ENCODE results near the gene INF2.

The INF2 gene

DNA sequence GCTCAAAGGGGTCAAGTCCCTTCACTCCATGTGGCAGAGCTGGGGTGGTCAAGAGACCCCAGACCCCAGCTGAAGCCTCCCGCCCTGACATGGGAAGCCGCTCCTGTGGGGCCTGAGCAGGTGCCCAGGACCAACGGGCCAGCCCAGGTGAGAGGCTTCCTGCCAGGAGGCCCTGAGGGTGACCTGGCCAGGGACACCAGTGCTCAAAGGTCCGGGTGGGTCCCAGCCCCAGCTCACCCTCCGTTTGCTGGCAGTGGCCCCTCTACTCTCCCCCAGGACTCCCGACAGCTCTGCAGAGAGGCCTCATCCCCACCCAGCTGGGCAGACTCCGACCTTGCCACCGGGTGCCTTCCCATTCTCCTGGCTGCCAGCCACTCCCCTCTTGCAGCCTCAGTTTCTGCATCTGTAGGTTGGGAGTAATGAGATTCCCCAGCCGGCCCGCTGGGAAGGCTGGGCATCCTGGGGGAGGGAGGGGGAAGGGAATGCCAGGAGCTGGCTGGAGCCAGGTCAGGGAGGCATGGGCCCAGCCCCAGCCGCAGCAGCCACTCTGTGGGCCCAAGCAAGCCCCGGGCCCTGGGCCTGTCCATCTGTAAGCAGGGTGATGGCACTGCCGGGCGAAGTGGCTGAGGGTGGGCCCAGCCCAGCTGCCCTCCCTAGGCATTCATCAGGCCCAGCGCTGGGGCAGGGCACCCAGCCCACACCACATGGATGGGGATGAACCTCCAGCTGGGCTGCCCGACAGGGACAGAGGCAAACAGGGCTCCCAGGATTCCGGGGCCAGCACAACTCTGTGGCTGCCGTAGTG, 10.3 kb upstream of the INF2 start:
- no peak overlapping the region for H2AFZ ChIP-seq (ENCODE audit: low read length)
- H3K4me3 ChIP-seq (ENCODE audit: low read length in 2 of 2), result no peak overlapping the region
- H3K36me3 ChIP-seq (replicated peaks in 1 of 2; ENCODE audit: control insufficient read depth in 2 of 2, insufficient read depth in 2 of 2, low read length in 2 of 2), result no peaks in the 10 kb centered on the region
- H3K27me3 ChIP-seq (ENCODE audit: control insufficient read depth in 3 of 3, insufficient read depth in 3 of 3, low read depth in 1 of 3, low read length in 3 of 3), result no peaks in the 10 kb centered on the region
- H3K9ac ChIP-seq (ENCODE audit: low read depth, low read length, poor library complexity), result peak overlapping the region; percentile 78
- peak overlapping the region; percentile 97 for H2BK120ac ChIP-seq (ENCODE audit: low read depth, low read length)
- peaks cover 0 to 3% of the 10 kb centered on the region in 2 donors for H3K9me3 ChIP-seq (replicated peaks in 1 of 2; ENCODE audit: control insufficient read depth in 2 of 2, insufficient read depth in 1 of 2, low read depth in 1 of 2, low read length in 2 of 2)
- peak overlapping the region; percentile 100 for H2BK15ac ChIP-seq (ENCODE audit: low read length)
- peak overlapping the region; percentile 90 for H3K4ac ChIP-seq (ENCODE audit: low read length)
- no peak overlapping the region for H3K4me2 ChIP-seq (ENCODE audit: insufficient read depth, low read length, poor library complexity, severe bottlenecking)
- no CpG with 5 or more reads among the region's 18 CpGs for WGBS, 2 donors (ENCODE audit: extremely low coverage in 2 of 2, insufficient read length in 2 of 2, insufficient replicate concordance in 1 of 2)
- H3K27ac ChIP-seq (replicated peaks; ENCODE audit: low read length), result no peak overlapping the region
- H4K8ac ChIP-seq (ENCODE audit: low read depth, low read length), result no peak overlapping the region
- peaks cover 51 to 64% of the 10 kb centered on the region in 2 donors for H3K4me1 ChIP-seq (ENCODE audit: control insufficient read depth in 2 of 2, insufficient read depth in 1 of 2, low read depth in 1 of 2, low read length in 2 of 2)
- peak overlapping the region; percentile 94 for H4K91ac ChIP-seq (ENCODE audit: low read depth, low read length, poor library complexity)
- no peak for DNase-seq (ENCODE audit: low spot score)
- peak overlapping the region; percentile 58 for H3K14ac ChIP-seq (ENCODE audit: low read length)
- peak overlapping the region; percentile 98 for H2BK12ac ChIP-seq (ENCODE audit: low read length)
- peaks cover 2% of the 10 kb centered on the region for H3K79me1 ChIP-seq (ENCODE audit: low read depth, low read length)
- peak overlapping the region; percentile 99 for H2BK5ac ChIP-seq (ENCODE audit: low read length)
- peak overlapping the region; percentile 99 for H2AK5ac ChIP-seq (ENCODE audit: low read depth, low read length)
- H3K23ac ChIP-seq (ENCODE audit: low read depth, low read length, poor library complexity), result peak overlapping the region; percentile 5
- H3K18ac ChIP-seq (ENCODE audit: low read length), result peak overlapping the region; percentile 99

DNA sequence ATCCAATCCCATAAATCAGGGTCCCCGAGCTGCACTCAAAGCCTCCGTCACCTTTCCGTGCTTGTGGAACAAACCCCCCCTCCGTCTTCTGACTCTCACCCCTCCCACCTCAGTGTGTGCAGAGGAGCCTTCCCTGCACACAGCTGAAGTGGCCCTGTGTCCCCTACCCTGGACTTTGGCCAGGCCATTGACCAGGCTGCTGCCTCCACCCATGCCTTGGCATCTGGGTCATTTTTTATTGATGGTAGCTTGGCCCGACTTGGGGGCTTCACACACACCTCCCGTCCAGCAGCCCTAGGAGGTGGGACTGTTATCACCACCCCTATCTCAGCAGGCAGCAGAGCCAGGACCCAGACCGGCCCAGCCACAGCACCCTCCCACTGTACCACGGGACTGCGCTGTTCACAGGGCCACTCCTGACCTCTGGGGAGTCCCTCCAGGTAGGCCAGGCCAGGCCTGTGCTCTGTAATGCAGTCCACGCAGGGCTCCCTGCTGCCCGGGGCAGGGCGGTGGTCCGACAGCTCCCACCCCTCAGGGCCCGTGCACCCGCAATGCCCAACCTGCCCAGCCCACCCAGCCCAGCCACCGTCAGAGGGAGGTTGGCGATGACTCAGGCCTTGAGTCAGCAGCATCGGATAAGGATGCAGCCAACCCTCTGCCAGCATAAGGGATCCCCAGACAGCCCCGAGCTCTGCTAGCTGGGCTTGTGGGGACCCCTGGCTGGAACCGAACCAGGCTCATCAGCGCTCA, 9.2 kb upstream of the INF2 start:
- WGBS, 2 donors (ENCODE audit: extremely low coverage in 2 of 2, insufficient read length in 2 of 2, insufficient replicate concordance in 1 of 2), result no CpG with 5 or more reads among the region's 21 CpGs
- Histone ChIP-seq H3K9ac (ENCODE audit: low read depth, low read length, poor library complexity) (no peak overlapping the region), H2AFZ (ENCODE audit: low read length) (no peak overlapping the region), H3K18ac (ENCODE audit: low read length) (peak overlapping the region; percentile 95), H3K4me1 (ENCODE audit: control insufficient read depth in 2 of 2, insufficient read depth in 1 of 2, low read depth in 1 of 2, low read length in 2 of 2) (peaks cover 51 to 66% of the 10 kb centered on the region in 2 donors), H3K14ac (ENCODE audit: low read length) (no peak overlapping the region), H3K9me3 (replicated peaks in 1 of 2; ENCODE audit: control insufficient read depth in 2 of 2, insufficient read depth in 1 of 2, low read depth in 1 of 2, low read length in 2 of 2) (peaks cover 2 to 8% of the 10 kb centered on the region in 2 donors), H3K23ac (ENCODE audit: low read depth, low read length, poor library complexity) (peak overlapping the region; percentile 74), H3K27ac (replicated peaks; ENCODE audit: low read length) (no peak overlapping the region), H3K79me1 (ENCODE audit: low read depth, low read length) (peaks cover 2% of the 10 kb centered on the region), H3K4ac (ENCODE audit: low read length) (peak overlapping the region; percentile 47), H3K4me3 (ENCODE audit: low read length in 2 of 2) (no peak overlapping the region), H2BK12ac (ENCODE audit: low read length) (peak overlapping the region; percentile 100), H2AK5ac (ENCODE audit: low read depth, low read length) (peak overlapping the region; percentile 99), H2BK120ac (ENCODE audit: low read depth, low read length) (peak overlapping the region; percentile 48), H2BK15ac (ENCODE audit: low read length) (peak overlapping the region; percentile 100), H4K91ac (ENCODE audit: low read depth, low read length, poor library complexity) (peak overlapping the region; percentile 34), H2BK5ac (ENCODE audit: low read length) (peak overlapping the region; percentile 44), H4K8ac (ENCODE audit: low read depth, low read length) (no peak overlapping the region), H3K4me2 (ENCODE audit: insufficient read depth, low read length, poor library complexity, severe bottlenecking) (no peak overlapping the region), H3K36me3 (replicated peaks in 1 of 2; ENCODE audit: control insufficient read depth in 2 of 2, insufficient read depth in 2 of 2, low read length in 2 of 2) (no peaks in the 10 kb centered on the region), H3K27me3 (ENCODE audit: control insufficient read depth in 3 of 3, insufficient read depth in 3 of 3, low read depth in 1 of 3, low read length in 3 of 3) (no peaks in the 10 kb centered on the region)
- no peak for DNase-seq (ENCODE audit: low spot score)

DNA sequence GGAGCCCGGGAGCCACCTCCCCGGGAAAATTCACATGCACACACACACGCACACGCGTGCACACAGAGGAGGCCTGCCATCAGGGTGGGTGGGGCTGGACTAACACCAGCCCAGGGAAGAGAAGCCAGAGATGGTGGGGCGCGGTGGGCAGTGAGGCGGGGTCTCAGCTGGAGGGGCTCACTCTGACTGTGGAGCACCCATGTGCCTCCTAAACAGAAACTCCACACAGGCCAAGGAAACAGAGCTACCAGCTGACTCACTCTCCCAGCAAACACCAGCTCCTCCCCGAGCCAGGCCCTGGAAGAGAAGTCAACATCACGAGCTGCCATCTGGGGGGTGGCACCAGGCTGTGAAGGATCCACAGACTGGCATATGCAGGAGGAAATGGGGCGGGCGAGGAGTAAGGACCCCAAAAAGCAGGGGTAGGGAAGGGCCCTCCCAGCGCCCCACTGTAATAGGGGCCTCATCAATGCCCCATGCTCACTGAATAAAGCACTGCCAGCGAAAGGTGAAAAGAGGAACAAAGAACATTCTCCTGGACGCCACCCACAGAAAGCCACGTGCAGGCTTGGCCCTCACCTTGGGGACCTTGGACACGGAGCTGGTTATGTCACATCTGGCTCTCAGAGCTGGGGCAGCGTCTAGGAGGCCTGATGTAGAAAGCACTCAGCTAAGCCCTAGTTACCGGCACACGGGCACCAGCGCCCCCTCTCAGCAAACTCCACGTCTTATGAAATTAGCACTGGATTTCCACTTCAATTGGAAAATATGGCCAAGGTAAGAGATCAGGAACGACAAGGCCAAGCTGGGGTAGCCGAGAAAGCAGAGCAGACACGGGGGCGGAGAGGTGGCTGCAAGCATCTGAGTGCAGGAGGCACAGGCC, 8.4 kb upstream of the INF2 start:
- peak overlapping the region; percentile 100 for H2BK12ac ChIP-seq (ENCODE audit: low read length)
- peak overlapping the region; percentile 34 for H3K23ac ChIP-seq (ENCODE audit: low read depth, low read length, poor library complexity)
- DNase-seq (ENCODE audit: low spot score), result no peak
- peak overlapping the region; percentile 76 for H3K27ac ChIP-seq (replicated peaks; ENCODE audit: low read length)
- peak overlapping the region; percentile 80 for H2AFZ ChIP-seq (ENCODE audit: low read length)
- peak overlapping the region; percentile 95 for H3K18ac ChIP-seq (ENCODE audit: low read length)
- H3K36me3 ChIP-seq (replicated peaks in 1 of 2; ENCODE audit: control insufficient read depth in 2 of 2, insufficient read depth in 2 of 2, low read length in 2 of 2), result no peaks in the 10 kb centered on the region
- peak overlapping the region; percentile 37 for H3K4me2 ChIP-seq (ENCODE audit: insufficient read depth, low read length, poor library complexity, severe bottlenecking)
- H3K4ac ChIP-seq (ENCODE audit: low read length), result peak overlapping the region; percentile 17
- peaks cover 2% of the 10 kb centered on the region for H3K79me1 ChIP-seq (ENCODE audit: low read depth, low read length)
- no peak overlapping the region for H3K4me3 ChIP-seq (ENCODE audit: low read length in 2 of 2)
- H2BK5ac ChIP-seq (ENCODE audit: low read length), result peak overlapping the region; percentile 44
- H3K4me1 ChIP-seq (ENCODE audit: control insufficient read depth in 2 of 2, insufficient read depth in 1 of 2, low read depth in 1 of 2, low read length in 2 of 2), result peaks cover 51 to 67% of the 10 kb centered on the region in 2 donors
- H3K27me3 ChIP-seq (ENCODE audit: control insufficient read depth in 3 of 3, insufficient read depth in 3 of 3, low read depth in 1 of 3, low read length in 3 of 3), result no peaks in the 10 kb centered on the region
- peak overlapping the region; percentile 99 for H2AK5ac ChIP-seq (ENCODE audit: low read depth, low read length)
- H3K14ac ChIP-seq (ENCODE audit: low read length), result no peak overlapping the region
- no CpG with 5 or more reads among the region's 26 CpGs for WGBS, 2 donors (ENCODE audit: extremely low coverage in 2 of 2, insufficient read length in 2 of 2, insufficient replicate concordance in 1 of 2)
- peak overlapping the region; percentile 34 for H4K91ac ChIP-seq (ENCODE audit: low read depth, low read length, poor library complexity)
- H2BK120ac ChIP-seq (ENCODE audit: low read depth, low read length), result peak overlapping the region; percentile 75
- H3K9ac ChIP-seq (ENCODE audit: low read depth, low read length, poor library complexity), result peak overlapping the region; percentile 63
- peak overlapping the region; percentile 100 for H2BK15ac ChIP-seq (ENCODE audit: low read length)
- peaks cover 2 to 8% of the 10 kb centered on the region in 2 donors for H3K9me3 ChIP-seq (replicated peaks in 1 of 2; ENCODE audit: control insufficient read depth in 2 of 2, insufficient read depth in 1 of 2, low read depth in 1 of 2, low read length in 2 of 2)
- H4K8ac ChIP-seq (ENCODE audit: low read depth, low read length), result no peak overlapping the region
